H1 (cell line): ENCODE results near the gene SLC4A1. TPM values are rescaled to one million over a fixed set of nuclear protein-coding genes. Genes with fewer than 3 reads are reported as not detected.

Experiments
- CTCF ChIA-PET: fragments of 300-600 bp; sonication (Branson Sonifier 250); formaldehyde crosslinking; loops from one replicate; lab custom pipeline; 2021; ENCODE audit not compliant: partially characterized antibody; lab: Charles Lee
- POLR2A ChIA-PET: fragments of 300-600 bp; sonication (Branson Sonifier 250); formaldehyde crosslinking; loops from one replicate; lab custom pipeline; 2021; ENCODE audit warnings: inconsistent platforms; ENCODE audit not compliant: partially characterized antibody; lab: Charles Lee
- DNase-seq, 2 experiments: peaks; one replicate each; pipeline versions ENCODE4 v3.0.0 to v3.0.0-alpha.2; 2010 to 2022; ENCODE audit warnings: low spot score in 2 of 2, low read depth in 1 of 2, mixed read lengths in 1 of 2
- FAIRE-seq: peaks from 2 replicates; lab custom pipeline; 2011; peaks lifted over from hg19 to GRCh38; lab: Jason Lieb, UNC
- H2AFZ ChIP-seq: 2 replicates; pipeline ENCODE4 v1.8.1; 2012; ENCODE audit warnings: low read length, inconsistent platforms
- H2AK5ac ChIP-seq: 2 replicates; pipeline ENCODE4 v1.6.1; 2013; ENCODE audit warnings: low read depth, low read length
- H2BK120ac ChIP-seq: replicated peaks from 2 replicates; pipeline ENCODE3; 2013; ENCODE audit warnings: low read depth, low read length, inconsistent platforms
- H2BK12ac ChIP-seq: 2 replicates; pipeline ENCODE4 v1.6.1; 2013; ENCODE audit warnings: low read depth, low read length
- H2BK15ac ChIP-seq: 2 replicates; pipeline ENCODE4 v1.6.1; 2013; ENCODE audit warnings: low read length
- H2BK20ac ChIP-seq: 2 replicates; pipeline ENCODE4 v1.6.1; 2013; ENCODE audit warnings: low read length
- H2BK5ac ChIP-seq: 2 replicates; pipeline ENCODE4 v1.6.1; 2013; ENCODE audit warnings: low read depth, low read length
- H3K14ac ChIP-seq: 2 replicates; pipeline ENCODE4 v1.6.1; 2013; ENCODE audit warnings: inconsistent platforms; ENCODE audit not compliant: insufficient read length
- H3K18ac ChIP-seq: 2 replicates; pipeline ENCODE4 v1.6.1; 2013; ENCODE audit warnings: low read length; ENCODE audit errors: extremely low read depth
- H3K23ac ChIP-seq: 2 replicates; pipeline ENCODE4 v1.6.1; 2013; ENCODE audit warnings: inconsistent platforms; ENCODE audit not compliant: insufficient read length
- H3K23me2 ChIP-seq: 2 replicates; pipeline ENCODE4 v1.6.1; 2013; ENCODE audit warnings: low read depth, low read length
- H3K27ac ChIP-seq: 2 replicates; pipeline ENCODE4 v1.6.1; 2011; ENCODE audit warnings: low read depth, low read length, inconsistent platforms
- H3K27me3 ChIP-seq, 4 experiments: replicated peaks in 1 of 4; 1 replicate in 1 of 4; 2 replicates in 3 of 4; pipeline versions ENCODE4 v1.6.1 to v1.8.1; 2011 to 2013; ENCODE audit warnings: low read length in 3 of 4, mild to moderate bottlenecking in 3 of 4, inconsistent platforms in 2 of 4, mixed read lengths in 2 of 4, moderate library complexity in 1 of 4; ENCODE audit not compliant: control insufficient read depth in 3 of 4, insufficient read depth in 3 of 4; ENCODE audit errors: extremely low read depth in 1 of 4
- H3K36me3 ChIP-seq, 4 experiments: 2 replicates each; pipeline versions ENCODE4 v1.6.1 to v1.8.1; 2011 to 2013; ENCODE audit warnings: mild to moderate bottlenecking in 4 of 4, low read length in 3 of 4, moderate library complexity in 2 of 4, control low read depth in 1 of 4, inconsistent platforms in 1 of 4; ENCODE audit not compliant: insufficient read depth in 4 of 4, control insufficient read depth in 2 of 4
- H3K4ac ChIP-seq: replicated peaks from 2 replicates; pipeline ENCODE3; 2013; ENCODE audit warnings: low read length, low read depth, mixed read lengths, inconsistent platforms; ENCODE audit not compliant: insufficient read length
- H3K4me1 ChIP-seq, 4 experiments: replicated peaks in 1 of 4; 1 replicate in 1 of 4; 2 replicates in 3 of 4; pipeline versions ENCODE4 v1.6.1 to v1.8.1; 2011 to 2013; ENCODE audit warnings: low read length in 3 of 4, inconsistent platforms in 2 of 4, mixed read lengths in 1 of 4; ENCODE audit not compliant: insufficient read depth in 4 of 4, control insufficient read depth in 3 of 4
- H3K4me2 ChIP-seq, 2 experiments: 2 replicates each; pipeline versions ENCODE4 v1.6.1 to v1.8.1; 2011 to 2013; ENCODE audit warnings: low read depth in 2 of 2, low read length in 2 of 2, control low read depth in 1 of 2, inconsistent platforms in 1 of 2, mild to moderate bottlenecking in 1 of 2; ENCODE audit not compliant: insufficient read depth in 1 of 2
- H3K4me3 ChIP-seq, 4 experiments: fragments of 200-600, 300-600 bp in 1 of 4; sonication (generic), shearing (Covaris generic), sonication (Bioruptor Twin) in 1 of 4; 2 replicates each; pipeline versions ENCODE4 v1.5.1 to v1.8.1; 2011 to 2016; ENCODE audit warnings: low read length in 4 of 4, low read depth in 3 of 4, control low read depth in 2 of 4, inconsistent platforms in 2 of 4, mild to moderate bottlenecking in 2 of 4, mixed read lengths in 1 of 4, moderate library complexity in 1 of 4; ENCODE audit not compliant: insufficient read depth in 2 of 4; ENCODE audit errors: extremely low read depth in 1 of 4
- H3K56ac ChIP-seq: replicated peaks from 2 replicates; pipeline ENCODE3; 2013; ENCODE audit warnings: low read depth, mild to moderate bottlenecking, mixed read lengths, low read length, inconsistent platforms; ENCODE audit not compliant: insufficient read length
- H3K79me1 ChIP-seq: 2 replicates; pipeline ENCODE4 v1.6.1; 2013; ENCODE audit warnings: low read depth, low read length, control low read depth
- H3K79me2 ChIP-seq, 2 experiments: 2 replicates each; pipeline versions ENCODE4 v1.6.1 to v1.8.1; 2012 to 2013; ENCODE audit warnings: low read length in 2 of 2, mild to moderate bottlenecking in 2 of 2, inconsistent platforms in 1 of 2; ENCODE audit not compliant: insufficient read depth in 2 of 2, control insufficient read depth in 1 of 2
- H3K9ac ChIP-seq, 4 experiments: replicated peaks in 1 of 4; 1 replicate in 1 of 4; 2 replicates in 3 of 4; pipeline versions ENCODE4 v1.6.1 to v1.8.1; 2011 to 2013; ENCODE audit warnings: low read depth in 3 of 4, low read length in 3 of 4, control low read depth in 2 of 4, mild to moderate bottlenecking in 2 of 4, moderate library complexity in 2 of 4, inconsistent platforms in 1 of 4; ENCODE audit errors: extremely low read depth in 1 of 4
- H3K9me3 ChIP-seq, 2 experiments: 2 replicates each; pipeline versions ENCODE4 v1.6.1 to v1.8.1; 2012 to 2013; ENCODE audit warnings: mild to moderate bottlenecking in 2 of 2, moderate library complexity in 2 of 2, control low read depth in 1 of 2, inconsistent platforms in 1 of 2, low read depth in 1 of 2, low read length in 1 of 2, mixed read lengths in 1 of 2; ENCODE audit not compliant: insufficient read depth in 2 of 2
- H4K20me1 ChIP-seq, 2 experiments: replicated peaks in 1 of 2; 2 replicates each; pipeline versions ENCODE3 to v1.8.1; 2011 to 2013; ENCODE audit warnings: inconsistent platforms in 2 of 2, low read length in 2 of 2, mild to moderate bottlenecking in 1 of 2; ENCODE audit not compliant: insufficient read depth in 2 of 2, control insufficient read depth in 1 of 2
- H4K5ac ChIP-seq: 2 replicates; pipeline ENCODE4 v1.6.1; 2013; ENCODE audit warnings: low read length, low read depth, mixed read lengths, inconsistent platforms; ENCODE audit not compliant: insufficient read length
- H4K8ac ChIP-seq: 2 replicates; pipeline ENCODE4 v1.8.0; 2013; ENCODE audit warnings: mild to moderate bottlenecking, moderate library complexity, low read length, inconsistent platforms; ENCODE audit not compliant: insufficient read depth; ENCODE audit errors: extremely low read depth
- H4K91ac ChIP-seq: replicated peaks from 2 replicates; pipeline ENCODE3; 2013; ENCODE audit warnings: low read length, mixed read lengths, inconsistent platforms; ENCODE audit not compliant: insufficient read length
- BACH1 ChIP-seq: IDR thresholded peaks from 2 replicates; pipeline ENCODE4 v1.6.1; 2012; ENCODE audit warnings: low read length, improper control_type of control experiment
- BRCA1 ChIP-seq: IDR thresholded peaks from 2 replicates; pipeline ENCODE4 v1.6.1; 2012; ENCODE audit warnings: low read depth, low read length, improper control_type of control experiment
- CREB1 ChIP-seq: IDR thresholded peaks from 2 replicates; pipeline ENCODE4 v1.6.1; 2012; ENCODE audit warnings: inconsistent platforms
- SIN3A ChIP-seq, 2 experiments: IDR thresholded peaks in 1 of 2; conservative IDR thresholded peaks in 1 of 2; 2 replicates each; pipeline ENCODE4 v1.6.1; 2011 to 2012; ENCODE audit warnings: low read length in 2 of 2, improper control_type of control experiment in 1 of 2, low read depth in 1 of 2, mild to moderate bottlenecking in 1 of 2
- YY1 ChIP-seq: IDR thresholded peaks from 2 replicates; pipeline ENCODE4 v1.6.1; 2011; ENCODE audit warnings: low read depth, mild to moderate bottlenecking, low read length
- WGBS, 2 experiments: shearing (Covaris generic) in 1 of 2; methylation state at CpG; one replicate each; pipeline versions ENCODE4 v1.1.6 to v1.1.7; 2013 to 2015; ENCODE audit warnings: low lambda C conversion rate in 2 of 2, mixed read lengths in 2 of 2, inconsistent platforms in 1 of 2, low coverage in 1 of 2, missing lambda C conversion rate in 1 of 2; ENCODE audit not compliant: insufficient replicate concordance in 2 of 2, insufficient coverage in 1 of 2, insufficient read length in 1 of 2; ENCODE audit errors: extremely low coverage in 1 of 2, missing lambda C conversion rate in 1 of 2; 5-methylcytosine and 5-hydroxymethylcytosine counted together
- polyA plus RNA-seq, 7 experiments: library from polyadenylated mRNA; depleted of rRNA in 3 of 7; stranded (reverse) in 5 of 7; unstranded in 2 of 7; fragments of >200 nt in 5 of 7; fragments of 200-250 nt in 2 of 7; gene quantifications; 1 replicate in 5 of 7; 2 replicates in 1 of 7; 4 replicates in 1 of 7; pipeline versions ENCODE4 v1.2.1 to v1.2.3, GENCODE V29; 2011 to 2013; ENCODE audit warnings: missing spikeins in 2 of 7, mixed read lengths in 2 of 7
- total RNA-seq: library from RNA; stranded (reverse); fragmentation: NEBNext Ultra II Directional; extraction: Animal tissue kit (Norgen Biotek cat#: 25700); gene quantifications from 2 replicates; pipeline ENCODE4 v1.2.1, GENCODE V29; 2021

SLC4A1 gene
- total and polyA plus RNA-seq, 2 of the 8 experiments (the other 6 are each of a cell fraction or from before 2014, with no cell fraction given), result 0.08 TPM; not detected in 1

GRCh38 chr17:44255915-44256314 lies 12.0 kb downstream of the SLC4A1 start:
- H2BK5ac ChIP-seq, result no peak overlapping the region
- no peak overlapping the region for H4K8ac ChIP-seq
- peak overlapping the region; percentile 80 for H3K56ac ChIP-seq
- CTCF ChIA-PET, result interaction anchor here (0.8 to 1.3 kb wide), 5 partner anchors 11 to 63 kb away, joined by 3 to 4 read pairs (median 3); no protein-coding TSS in a partner anchor
- peaks cover 0 to 2% (median 0%) of the 10 kb centered on the region in 4 experiments; a peak in 1 of 7 replicates for H3K4me1 ChIP-seq
- H3K14ac ChIP-seq, result no peak overlapping the region
- H4K91ac ChIP-seq, result no peak overlapping the region
- H2BK120ac ChIP-seq, result no peak overlapping the region
- H3K79me1 ChIP-seq, result no peaks in the 10 kb centered on the region
- no peaks in the 10 kb centered on the region for H3K79me2 ChIP-seq
- H2AK5ac ChIP-seq, result no peak overlapping the region
- H3K9ac ChIP-seq, result no peak overlapping the region
- H3K4me2 ChIP-seq, result no peak overlapping the region
- POLR2A ChIA-PET, result interaction anchor here (1.0 to 1.1 kb wide), 2 partner anchors 36 to 42 kb away, joined by 3 to 5 read pairs; partner anchors contain the start of gene UBTF
- H3K27ac ChIP-seq, result no peak overlapping the region
- no peak overlapping the region for H3K4ac ChIP-seq
- FAIRE-seq (no peak), DNase-seq (no peak)
- H2BK15ac ChIP-seq, result no peak overlapping the region
- H2BK12ac ChIP-seq, result no peak overlapping the region
- H3K23ac ChIP-seq, result no peak overlapping the region
- H4K5ac ChIP-seq, result no peak overlapping the region
- WGBS, 2 experiments, result 76 to 100% methylated on average over 2 of the region's 2 CpGs
- no peak overlapping the region for H2AFZ ChIP-seq
- no peaks in the 10 kb centered on the region for H3K9me3 ChIP-seq
- no peak overlapping the region for H3K18ac ChIP-seq
- no peak overlapping the region for H3K4me3 ChIP-seq
- TF ChIP-seq YY1, result no peak
- no peak for TF ChIP-seq BRCA1
- no peak for TF ChIP-seq SIN3A (conservative IDR thresholded peaks at IDR 0.05 in 1 of 2, IDR thresholded peaks at IDR 0.05 in 1 of 2; ENCODE audit: low read depth in 1 of 2, low read length in 2 of 2)
- TF ChIP-seq BACH1, result no peak
- TF ChIP-seq CREB1, result no peak
- no peaks in the 10 kb centered on the region for H3K27me3 ChIP-seq
- no peaks in the 10 kb centered on the region for H4K20me1 ChIP-seq
- peaks cover 4% of the 10 kb centered on the region; the same call in 1 of the 2 replicates for H3K23me2 ChIP-seq
- no peak overlapping the region for H2BK20ac ChIP-seq
- no peaks in the 10 kb centered on the region for H3K36me3 ChIP-seq
